Keratinocyte (primary cell): ENCODE results near the gene CDH15. TPM values are rescaled to one million over a fixed set of nuclear protein-coding genes. Genes with fewer than 3 reads are reported as not detected.

Experiments used
- DNase-seq: peaks from one replicate; pipeline ENCODE4 v3.0.0-alpha.2; 2011; ENCODE audit warnings: low read depth, missing footprints, low spot score
- FAIRE-seq: peaks from 2 replicates; lab custom pipeline; 2011; peaks lifted over from hg19 to GRCh38; lab: Jason Lieb, UNC
- H2AFZ ChIP-seq: 2 replicates; pipeline ENCODE4 v1.6.0; 2012; ENCODE audit warnings: low read length, control low read depth, inconsistent platforms; ENCODE audit not compliant: control insufficient read depth
- H3K27ac ChIP-seq: 2 replicates; pipeline ENCODE4 v1.5.1; 2011; ENCODE audit warnings: low read length; ENCODE audit not compliant: control insufficient read depth, insufficient read depth
- H3K27me3 ChIP-seq: 3 replicates; pipeline ENCODE4 v1.6.0; 2011; ENCODE audit warnings: low read length; ENCODE audit not compliant: control insufficient read depth, insufficient read depth; ENCODE audit errors: extremely low read depth
- H3K36me3 ChIP-seq, 2 experiments: 2 replicates in 1 of 2; 3 replicates in 1 of 2; pipeline ENCODE4 v1.5.1; 2011; ENCODE audit warnings: low read length in 2 of 2, mild to moderate bottlenecking in 1 of 2; ENCODE audit not compliant: control insufficient read depth in 2 of 2, insufficient read depth in 2 of 2; ENCODE audit errors: extremely low read depth in 1 of 2
- H3K4me1 ChIP-seq: 3 replicates; pipeline ENCODE4 v1.5.1; 2011; ENCODE audit warnings: low read length; ENCODE audit not compliant: control insufficient read depth, insufficient read depth; ENCODE audit errors: extremely low read depth
- H3K4me2 ChIP-seq: 3 replicates; pipeline ENCODE4 v1.6.0; 2011; ENCODE audit warnings: low read depth, low read length; ENCODE audit not compliant: control insufficient read depth, insufficient read depth; ENCODE audit errors: extremely low read depth
- H3K4me3 ChIP-seq, 3 experiments: fragments of 200-600 bp in 1 of 3; sonication (generic) in 1 of 3; 2 replicates in 2 of 3; 3 replicates in 1 of 3; pipeline ENCODE4 v1.5.1; 2011 to 2016; ENCODE audit warnings: low read length in 3 of 3, mild to moderate bottlenecking in 3 of 3, control low read depth in 2 of 3, inconsistent platforms in 1 of 3, low read depth in 1 of 3, mixed read lengths in 1 of 3, mixed run types in 1 of 3, moderate library complexity in 1 of 3; ENCODE audit not compliant: control insufficient read depth in 2 of 3, insufficient read depth in 2 of 3; ENCODE audit errors: extremely low read depth in 1 of 3
- H3K79me2 ChIP-seq: 2 replicates; pipeline ENCODE4 v1.6.0; 2012; ENCODE audit warnings: low read length; ENCODE audit not compliant: control insufficient read depth, insufficient read depth
- H3K9ac ChIP-seq: 3 replicates; pipeline ENCODE4 v1.6.0; 2011; ENCODE audit warnings: low read length; ENCODE audit not compliant: control insufficient read depth, insufficient read depth; ENCODE audit errors: extremely low read depth
- H3K9me1 ChIP-seq: 3 replicates; pipeline ENCODE4 v1.6.0; 2011; ENCODE audit warnings: low read length; ENCODE audit not compliant: control insufficient read depth, insufficient read depth; ENCODE audit errors: extremely low read depth
- H3K9me3 ChIP-seq: 2 replicates; pipeline ENCODE4 v1.5.1; 2012; ENCODE audit warnings: low read depth, low read length; ENCODE audit not compliant: control insufficient read depth
- H4K20me1 ChIP-seq: 3 replicates; pipeline ENCODE4 v1.6.0; 2011; ENCODE audit warnings: low read length; ENCODE audit not compliant: control insufficient read depth, insufficient read depth; ENCODE audit errors: extremely low read depth
- CTCF ChIP-seq, 3 experiments: IDR thresholded peaks in 1 of 3; conservative IDR thresholded peaks in 1 of 3; optimal IDR thresholded peaks in 1 of 3; 2 replicates in 2 of 3; 3 replicates in 1 of 3; pipeline versions ENCODE3 to v1.5.1; 2011; ENCODE audit warnings: low read length in 3 of 3, mild to moderate bottlenecking in 3 of 3, moderate library complexity in 2 of 3, control low read depth in 1 of 3, inconsistent platforms in 1 of 3; ENCODE audit not compliant: insufficient read depth in 2 of 3; ENCODE audit errors: extremely low read depth in 1 of 3
- EZH2 ChIP-seq: IDR thresholded peaks from one replicate; pipeline ENCODE4 v1.6.1; 2012; ENCODE audit warnings: inconsistent platforms, mild to moderate bottlenecking, low read length, moderate library complexity
- dilution Hi-C: fragments of 300-500 bp; cut with MboI; formaldehyde crosslinking; loops from one replicate; pipeline ENCODE4 v1.7.0; 2020; ENCODE audit warnings: low sequenced_read_pairs; ENCODE audit not compliant: extremely low pct_ligation_motif_present
- polyA plus RNA-seq, 5 experiments: library from polyadenylated mRNA; depleted of rRNA in 3 of 5; stranded (reverse) in 3 of 5; stranded (forward) in 1 of 5; unstranded in 1 of 5; fragments of >200 nt; gene quantifications; 1 replicate in 1 of 5; 2 replicates in 3 of 5; 3 replicates in 1 of 5; pipeline versions ENCODE4 v1.2.1 to v1.2.3, GENCODE V29; 2011 to 2012; ENCODE audit warnings: missing spikeins in 2 of 5, low read depth in 1 of 5, low replicate concordance in 1 of 5

Gene CDH15
- polyA plus RNA-seq, 1 donor (not counting 4 experiments of a cell fraction or from before 2014, with no cell fraction given): not detected

GRCh38 chr16:89123001-89123830 is 48.3 kb upstream of the CDH15 start:
- H4K20me1 ChIP-seq: no peaks in the 10 kb centered on the region
- dilution Hi-C loops: no loop called here
- no peak for TF ChIP-seq EZH2
- TF ChIP-seq CTCF (optimal IDR thresholded peaks at IDR 0.05 in 1 of 3, IDR thresholded peaks at IDR 0.05 in 1 of 3, conservative IDR thresholded peaks at IDR 0.05 in 1 of 3; ENCODE audit: extremely low read depth in 1 of 3, insufficient read depth in 2 of 3, low read length in 3 of 3): no peak
- peaks cover 5% of the 10 kb centered on the region for H3K4me1 ChIP-seq
- H3K9me1 ChIP-seq: no peaks in the 10 kb centered on the region
- H2AFZ ChIP-seq: no peak overlapping the region
- no peaks in the 10 kb centered on the region for H3K9me3 ChIP-seq
- H3K79me2 ChIP-seq: no peaks in the 10 kb centered on the region
- FAIRE-seq (no peak), DNase-seq (no peak)
- H3K4me3 ChIP-seq: no peak overlapping the region
- no peaks in the 10 kb centered on the region for H3K27me3 ChIP-seq
- H3K9ac ChIP-seq: no peak overlapping the region
- H3K27ac ChIP-seq: no peak overlapping the region
- peaks cover 17 to 18% of the 10 kb centered on the region in 2 experiments for H3K36me3 ChIP-seq
- no peak overlapping the region for H3K4me2 ChIP-seq

- no peak for TF ChIP-seq CTCF (optimal IDR thresholded peaks at IDR 0.05 in 1 of 3, IDR thresholded peaks at IDR 0.05 in 1 of 3, conservative IDR thresholded peaks at IDR 0.05 in 1 of 3; ENCODE audit: extremely low read depth in 1 of 3, insufficient read depth in 2 of 3, low read length in 3 of 3)
- TF ChIP-seq EZH2: no peak
- no peaks in the 10 kb centered on the region for H3K9me1 ChIP-seq
- H3K36me3 ChIP-seq: peaks cover 17% of the 10 kb centered on the region in 2 experiments
- H3K27me3 ChIP-seq: no peaks in the 10 kb centered on the region
- FAIRE-seq (no peak), DNase-seq (no peak)
- H3K9me3 ChIP-seq: no peaks in the 10 kb centered on the region
- dilution Hi-C loops: no loop called here
- H3K79me2 ChIP-seq: no peaks in the 10 kb centered on the region
- H3K9ac ChIP-seq: no peak overlapping the region
- no peak overlapping the region for H3K4me2 ChIP-seq
- no peak overlapping the region for H3K27ac ChIP-seq
- no peak overlapping the region for H2AFZ ChIP-seq
- peaks cover 5% of the 10 kb centered on the region for H3K4me1 ChIP-seq
- H4K20me1 ChIP-seq: no peaks in the 10 kb centered on the region
- H3K4me3 ChIP-seq: no peak overlapping the region
Measured at GRCh38 chr16:89123831-89124100, 47.8 kb upstream of the CDH15 start.
